HepG2 (cell line): ENCODE data around the gene RAI14. TPM values are rescaled to one million over a fixed set of nuclear protein-coding genes. Genes with fewer than 3 reads are reported as not detected.

Experiments used
- ERF ChIP-seq: IDR thresholded peaks from 2 replicates; pipeline ENCODE4 v1.6.1; 2018; ENCODE audit warnings: missing biosample characterization, missing genetic modification reagents
- FOXA3 ChIP-seq: IDR thresholded peaks from 2 replicates; pipeline ENCODE4 v1.6.1; 2016; ENCODE audit warnings: missing genetic modification reagents, missing compliant biosample characterization
- FOXC1 ChIP-seq: sonication (generic); formaldehyde crosslinking; IDR thresholded peaks from 2 replicates; pipeline ENCODE4 v1.8.0; 2022; ENCODE audit warnings: mild to moderate bottlenecking, missing genetic modification reagents, borderline replicate concordance
- HDAC1 ChIP-seq: sonication (generic); formaldehyde crosslinking; IDR thresholded peaks from 2 replicates; pipeline ENCODE4 v1.5.1; 2020; ENCODE audit warnings: mild to moderate bottlenecking, missing genetic modification reagents
- HOXA9 ChIP-seq: sonication (generic); formaldehyde crosslinking; IDR thresholded peaks from 2 replicates; pipeline ENCODE4 v1.8.1; 2022; ENCODE audit warnings: missing genetic modification reagents, mild to moderate bottlenecking, moderate library complexity, borderline replicate concordance
- KLF9 ChIP-seq: IDR thresholded peaks from 2 replicates; pipeline ENCODE4 v1.6.1; 2016; ENCODE audit warnings: low read depth
- LCORL ChIP-seq, 2 experiments: fragments of 450-650 bp in 1 of 2; sonication (generic) in 1 of 2; formaldehyde crosslinking in 1 of 2; IDR thresholded peaks; 2 replicates each; pipeline versions ENCODE4 v1.5.0 to v1.6.1; 2017 to 2020; ENCODE audit warnings: antibody characterized with exemption in 1 of 2, missing genetic modification reagents in 1 of 2
- NFE2L2 ChIP-seq: fragments of 150-350 bp; IDR thresholded peaks from 2 replicates; pipeline ENCODE4 v1.6.1; 2014; ENCODE audit warnings: low read length
- POLR2A ChIP-seq, 2 experiments: IDR thresholded peaks; 2 replicates each; pipeline ENCODE4 v1.6.1; 2011; ENCODE audit warnings: low read depth in 2 of 2, low read length in 2 of 2, mild to moderate bottlenecking in 1 of 2, moderate library complexity in 1 of 2; ENCODE audit not compliant: insufficient read depth in 1 of 2
- RXRA ChIP-seq: sonication (generic); formaldehyde crosslinking; IDR thresholded peaks from 2 replicates; pipeline ENCODE4 v1.5.1; 2020; ENCODE audit warnings: missing genetic modification reagents
- SAP130 ChIP-seq: IDR thresholded peaks from 2 replicates; pipeline ENCODE4 v1.6.1; 2016; ENCODE audit warnings: low read depth
- SMAD3 ChIP-seq: sonication (generic); formaldehyde crosslinking; IDR thresholded peaks from 2 replicates; pipeline ENCODE4 v1.4.0; 2020; ENCODE audit warnings: missing genetic modification reagents
- YEATS4 ChIP-seq: sonication (generic); formaldehyde crosslinking; IDR thresholded peaks from 2 replicates; pipeline ENCODE4 v1.4.0; 2020; ENCODE audit warnings: missing genetic modification reagents, borderline replicate concordance
- ZNF256 ChIP-seq: sonication (generic); formaldehyde crosslinking; conservative IDR thresholded peaks from 2 replicates; pipeline ENCODE4 v1.4.0; 2020; ENCODE audit warnings: missing genetic modification reagents
- ZNF350 ChIP-seq: sonication (generic); formaldehyde crosslinking; IDR thresholded peaks from 2 replicates; pipeline ENCODE4 v1.4.0; 2020; ENCODE audit warnings: mild to moderate bottlenecking, low read depth, missing genetic modification reagents, borderline replicate concordance
- ZNF362 ChIP-seq: sonication (generic); formaldehyde crosslinking; IDR thresholded peaks from 2 replicates; pipeline ENCODE4 v1.4.0; 2020; ENCODE audit warnings: missing genetic modification reagents, mild to moderate bottlenecking, borderline replicate concordance
- ZNF441 ChIP-seq: sonication (generic); formaldehyde crosslinking; IDR thresholded peaks from 2 replicates; pipeline ENCODE4 v1.7.0; 2021; ENCODE audit warnings: missing genetic modification reagents, borderline replicate concordance
- ZNF570 ChIP-seq: sonication (generic); formaldehyde crosslinking; IDR thresholded peaks from 2 replicates; pipeline ENCODE4 v1.4.0; 2020; ENCODE audit warnings: mild to moderate bottlenecking, missing genetic modification reagents, borderline replicate concordance
- ZNF772 ChIP-seq: sonication (generic); formaldehyde crosslinking; IDR thresholded peaks from 2 replicates; pipeline ENCODE4 v1.5.0; 2020; ENCODE audit warnings: mild to moderate bottlenecking, missing genetic modification reagents
- polyA plus RNA-seq, 8 experiments: library from polyadenylated mRNA; depleted of rRNA in 3 of 8; stranded (reverse) in 7 of 8; unstranded in 1 of 8; fragments of >200 nt; fragmentation: Illumina TruSeq in 4 of 8; extraction: Trizol in 4 of 8; gene quantifications; 2 replicates each; pipeline versions ENCODE4 v1.2.1 to v1.2.3, GENCODE V29; 2011 to 2016; ENCODE audit warnings: low read depth in 4 of 8, missing spikeins in 1 of 8, mixed read lengths in 1 of 8; ENCODE audit not compliant: insufficient read depth in 1 of 8
- total RNA-seq, 5 experiments: library from RNA; depleted of rRNA; stranded (reverse); fragments of >200 nt; fragmentation: Illumina TruSeq; extraction: Trizol; gene quantifications; 2 replicates each; pipeline ENCODE4 v1.2.3, GENCODE V29; 2016; ENCODE audit warnings: low read depth in 1 of 5
- TF ChIP-seq, protein P1 (sequence below): sonication (generic); formaldehyde crosslinking; IDR thresholded peaks from 2 replicates; pipeline ENCODE4 v1.4.0; 2020; ENCODE audit warnings: mild to moderate bottlenecking, low read depth, missing genetic modification reagents
- TF ChIP-seq, protein P2 (sequence below): sonication (generic); formaldehyde crosslinking; IDR thresholded peaks from 2 replicates; pipeline ENCODE4 v1.8.0; 2023; ENCODE audit warnings: mild to moderate bottlenecking, missing genetic modification reagents
- TF ChIP-seq, protein P3 (sequence below): sonication (generic); formaldehyde crosslinking; IDR thresholded peaks from 2 replicates; pipeline ENCODE4 v1.5.1; 2020; ENCODE audit warnings: missing genetic modification reagents, mild to moderate bottlenecking, borderline replicate concordance

RAI14 gene
- total and polyA plus RNA-seq, 2 of the 13 experiments (the other 11 are each of a cell fraction or from before 2014, with no cell fraction given): 12.6 to 18.2 TPM

DNA sequence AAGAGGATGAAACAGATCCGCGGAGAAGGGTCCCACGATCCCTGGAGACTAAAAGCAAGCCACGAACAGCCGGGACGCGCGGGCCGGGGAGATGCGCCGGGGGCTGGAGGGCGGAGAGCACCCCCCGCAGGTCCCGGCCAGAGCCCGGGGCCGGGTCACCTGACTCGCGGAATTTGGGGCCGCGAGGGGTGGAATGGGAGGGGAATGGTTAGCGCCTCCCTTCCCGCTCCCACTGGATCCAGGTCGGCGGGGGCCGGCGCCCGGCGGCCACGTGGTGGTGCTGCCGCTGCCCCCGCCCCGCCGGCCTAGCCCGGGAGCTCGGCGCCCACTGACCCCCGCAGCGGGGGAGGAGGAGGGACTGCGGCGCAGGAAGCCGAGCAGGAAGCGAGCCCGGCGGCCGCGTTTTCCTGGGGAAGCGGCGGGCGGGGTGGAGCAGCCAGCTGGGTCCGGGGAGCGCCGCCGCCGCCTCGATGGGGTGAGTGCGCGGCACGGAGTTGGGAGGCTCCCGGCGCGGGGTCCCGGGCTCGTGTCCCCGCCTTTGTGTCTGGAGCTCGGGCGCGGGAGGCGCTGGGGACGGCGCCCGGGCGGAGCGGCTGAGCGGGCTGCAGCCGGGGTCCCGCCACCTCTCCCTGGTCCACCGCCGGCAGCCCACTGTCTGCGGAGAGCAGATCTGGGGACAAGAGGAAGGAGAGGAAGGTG, at the start of gene RAI14 (continued):
- TF ChIP-seq LCORL (IDR thresholded peaks at IDR 0.05): no peak
- TF ChIP-seq LCORL (CRISPR knock-in tag; IDR thresholded peaks at IDR 0.05): peak; percentile 33; the same call in 1 of the 2 replicates
- peak; percentile 54; the same call in 1 of the 2 replicates for TF ChIP-seq ZNF441 (CRISPR knock-in tag)
- TF ChIP-seq ZNF362: 0 out of 2 replicates have a peak, but pooled peaks have one; percentile 35
- TF ChIP-seq ZNF256 (CRISPR knock-in tag): no peak
- no peak for TF ChIP-seq ZNF350 (CRISPR knock-in tag)
- no peak for TF ChIP-seq KLF9
- TF ChIP-seq ERF (CRISPR knock-in tag): 0 out of 2 replicates have a peak, but pooled peaks have one; percentile 21
- TF ChIP-seq FOXA3 (CRISPR knock-in tag): peak; percentile 28; the same call in 1 of the 2 replicates
- TF ChIP-seq FOXC1 (CRISPR knock-in tag): peak; percentile 51; the same call in 1 of the 2 replicates
- TF ChIP-seq, protein P1, sequence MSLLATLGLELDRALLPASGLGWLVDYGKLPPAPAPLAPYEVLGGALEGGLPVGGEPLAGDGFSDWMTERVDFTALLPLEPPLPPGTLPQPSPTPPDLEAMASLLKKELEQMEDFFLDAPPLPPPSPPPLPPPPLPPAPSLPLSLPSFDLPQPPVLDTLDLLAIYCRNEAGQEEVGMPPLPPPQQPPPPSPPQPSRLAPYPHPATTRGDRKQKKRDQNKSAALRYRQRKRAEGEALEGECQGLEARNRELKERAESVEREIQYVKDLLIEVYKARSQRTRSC (CRISPR knock-in tag): no peak
- no peak for TF ChIP-seq NFE2L2
- peak; percentile 76 for TF ChIP-seq SAP130 (CRISPR knock-in tag)
- TF ChIP-seq, protein P2, sequence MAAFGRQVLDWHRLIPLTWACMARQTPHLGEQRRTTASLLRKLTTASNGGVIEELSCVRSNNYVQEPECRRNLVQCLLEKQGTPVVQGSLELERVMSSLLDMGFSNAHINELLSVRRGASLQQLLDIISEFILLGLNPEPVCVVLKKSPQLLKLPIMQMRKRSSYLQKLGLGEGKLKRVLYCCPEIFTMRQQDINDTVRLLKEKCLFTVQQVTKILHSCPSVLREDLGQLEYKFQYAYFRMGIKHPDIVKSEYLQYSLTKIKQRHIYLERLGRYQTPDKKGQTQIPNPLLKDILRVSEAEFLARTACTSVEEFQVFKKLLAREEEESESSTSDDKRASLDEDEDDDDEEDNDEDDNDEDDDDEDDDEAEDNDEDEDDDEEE (CRISPR knock-in tag): 0 out of 2 replicates have a peak, but pooled peaks have one; percentile 55
- no peak for TF ChIP-seq SMAD3 (CRISPR knock-in tag)
- no peak for TF ChIP-seq RXRA (CRISPR knock-in tag)
- peak; percentile 64 for TF ChIP-seq HDAC1
- no peak for TF ChIP-seq ZNF772
- no peak for TF ChIP-seq HOXA9 (CRISPR knock-in tag)
- TF ChIP-seq ZNF570: peak; percentile 43; the same call in 1 of the 2 replicates
- peak; percentile 90; the same call in 1 of the 2 replicates for TF ChIP-seq YEATS4
- TF ChIP-seq, protein P3, sequence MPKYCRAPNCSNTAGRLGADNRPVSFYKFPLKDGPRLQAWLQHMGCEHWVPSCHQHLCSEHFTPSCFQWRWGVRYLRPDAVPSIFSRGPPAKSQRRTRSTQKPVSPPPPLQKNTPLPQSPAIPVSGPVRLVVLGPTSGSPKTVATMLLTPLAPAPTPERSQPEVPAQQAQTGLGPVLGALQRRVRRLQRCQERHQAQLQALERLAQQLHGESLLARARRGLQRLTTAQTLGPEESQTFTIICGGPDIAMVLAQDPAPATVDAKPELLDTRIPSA (CRISPR knock-in tag): no peak
- TF ChIP-seq POLR2A (IDR thresholded peaks at IDR 0.05; ENCODE audit: insufficient read depth in 1 of 2, low read depth in 2 of 2, low read length in 2 of 2): peak in 1 of 2 experiments; percentile 37; a peak in 1 of 4 replicates
